GM12801 (cell line): ENCODE data around the gene GUCY1B1.

Experiments used
- TF ChIP-seq, protein P1 (sequence below): IDR thresholded peaks from one replicate; pipeline ENCODE4 v1.5.1; 2011; ENCODE audit warnings: control low read depth; ENCODE audit not compliant: insufficient read length; ENCODE audit errors: extremely low read depth

The GUCY1B1 gene

DNA sequence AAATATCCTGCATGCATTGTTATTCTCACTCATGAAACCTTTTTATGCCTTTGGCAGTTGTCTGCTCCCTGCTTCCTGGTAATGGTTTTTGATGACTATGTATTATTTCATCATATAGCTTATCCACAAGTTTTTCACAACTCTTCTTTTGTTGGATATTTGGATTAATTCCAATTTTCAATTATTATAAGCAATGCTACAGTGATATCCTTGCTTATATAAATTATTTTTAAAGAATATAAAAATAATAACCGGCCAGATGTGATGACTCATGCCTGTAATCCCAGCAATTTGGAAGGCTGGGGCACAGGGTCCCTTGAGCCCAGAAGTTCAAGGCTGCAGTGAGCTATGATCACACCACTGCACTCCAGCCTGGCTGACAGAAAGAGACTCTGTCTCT is 60.2 kb downstream of the GUCY1B1 start:
- TF ChIP-seq, protein P1, sequence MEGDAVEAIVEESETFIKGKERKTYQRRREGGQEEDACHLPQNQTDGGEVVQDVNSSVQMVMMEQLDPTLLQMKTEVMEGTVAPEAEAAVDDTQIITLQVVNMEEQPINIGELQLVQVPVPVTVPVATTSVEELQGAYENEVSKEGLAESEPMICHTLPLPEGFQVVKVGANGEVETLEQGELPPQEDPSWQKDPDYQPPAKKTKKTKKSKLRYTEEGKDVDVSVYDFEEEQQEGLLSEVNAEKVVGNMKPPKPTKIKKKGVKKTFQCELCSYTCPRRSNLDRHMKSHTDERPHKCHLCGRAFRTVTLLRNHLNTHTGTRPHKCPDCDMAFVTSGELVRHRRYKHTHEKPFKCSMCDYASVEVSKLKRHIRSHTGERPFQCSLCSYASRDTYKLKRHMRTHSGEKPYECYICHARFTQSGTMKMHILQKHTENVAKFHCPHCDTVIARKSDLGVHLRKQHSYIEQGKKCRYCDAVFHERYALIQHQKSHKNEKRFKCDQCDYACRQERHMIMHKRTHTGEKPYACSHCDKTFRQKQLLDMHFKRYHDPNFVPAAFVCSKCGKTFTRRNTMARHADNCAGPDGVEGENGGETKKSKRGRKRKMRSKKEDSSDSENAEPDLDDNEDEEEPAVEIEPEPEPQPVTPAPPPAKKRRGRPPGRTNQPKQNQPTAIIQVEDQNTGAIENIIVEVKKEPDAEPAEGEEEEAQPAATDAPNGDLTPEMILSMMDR = no peak

DNA sequence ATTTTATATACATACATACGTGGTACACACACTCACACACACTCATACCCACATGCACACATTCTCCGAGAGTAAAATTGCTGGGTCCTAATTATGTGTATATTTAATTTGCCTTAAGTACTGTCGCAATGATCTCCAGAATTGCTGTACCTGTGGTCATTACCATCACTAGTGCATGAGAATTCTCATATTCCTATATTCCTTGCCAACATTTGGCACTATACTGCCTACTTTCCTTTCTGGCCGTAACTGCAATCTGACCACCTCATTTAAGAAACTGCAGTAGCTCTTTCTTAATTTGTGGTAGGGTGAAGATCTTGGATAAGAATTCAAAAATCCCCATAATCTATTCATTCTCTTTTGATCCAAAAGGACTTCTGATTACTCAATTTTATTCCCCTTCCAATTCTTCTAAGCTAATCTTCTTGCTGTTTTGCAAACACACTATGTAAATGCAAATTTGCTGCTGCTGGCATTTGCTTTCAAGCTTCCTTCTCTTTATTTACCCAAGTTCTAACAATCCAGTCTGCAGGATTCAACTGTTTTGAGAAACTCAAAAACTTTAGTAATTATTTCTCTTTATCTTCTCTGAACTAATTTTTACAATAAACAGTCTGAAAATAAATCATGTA is 62.2 kb downstream of the GUCY1B1 start:
- TF ChIP-seq, protein P1 = no peak

DNA sequence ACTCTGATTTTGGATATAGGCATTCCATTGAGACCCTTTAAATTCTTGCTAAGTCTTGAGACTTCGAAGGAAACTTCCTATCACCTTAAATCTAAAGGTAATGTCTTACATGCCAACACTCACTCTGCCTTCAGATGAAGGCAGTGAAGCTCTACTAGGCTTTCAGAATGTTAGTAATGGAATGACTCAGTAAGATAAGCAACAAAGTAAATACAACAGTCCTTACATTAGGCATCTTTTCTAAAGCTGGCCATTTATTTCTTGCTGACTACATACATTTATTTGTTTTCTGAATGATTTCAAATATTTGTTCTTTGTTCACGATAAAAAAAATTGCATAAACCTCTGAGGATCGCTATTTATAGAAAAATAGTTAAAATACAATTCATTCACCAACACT is 63.8 kb downstream of the GUCY1B1 start:
- TF ChIP-seq, protein P1 = no peak

DNA sequence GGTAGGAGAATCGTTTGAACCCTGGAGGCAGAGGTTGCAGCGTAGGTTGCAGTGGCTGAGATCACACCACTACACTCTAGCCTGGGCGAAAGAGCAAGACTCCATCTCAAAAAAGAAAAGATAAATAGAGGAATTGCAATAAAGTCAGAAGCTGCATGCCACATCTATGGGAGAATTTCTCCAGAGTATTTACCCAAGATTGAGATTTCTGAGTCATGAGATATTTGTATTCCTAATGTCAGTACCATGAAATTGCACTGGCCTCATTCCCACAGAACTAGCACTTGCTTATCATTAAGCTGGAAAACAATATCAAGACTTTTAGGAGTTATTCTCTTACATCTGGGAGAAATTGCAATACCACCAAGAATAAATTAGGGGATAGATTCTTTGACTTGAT is 69.8 kb downstream of the GUCY1B1 start:
- TF ChIP-seq, protein P1 = no peak

DNA sequence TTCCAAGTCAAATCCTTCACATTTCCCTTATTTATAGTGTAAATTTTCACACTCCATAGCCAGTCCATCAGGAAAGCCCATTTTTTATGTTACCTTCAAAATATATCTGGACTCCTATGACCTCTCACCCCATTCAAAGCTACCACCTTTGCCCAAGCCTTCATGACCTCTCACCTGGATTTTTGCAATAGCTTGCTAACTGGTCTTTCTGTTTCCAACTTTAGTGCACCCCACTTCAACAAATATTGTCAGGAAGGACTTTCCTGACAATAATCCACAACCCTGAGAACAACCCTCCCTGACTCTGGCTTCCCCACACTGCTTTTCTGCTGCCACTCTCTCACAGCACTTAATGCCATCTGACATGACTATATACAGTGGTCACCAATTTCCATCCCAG is 73.8 kb downstream of the GUCY1B1 start:
- TF ChIP-seq, protein P1 = no peak

DNA sequence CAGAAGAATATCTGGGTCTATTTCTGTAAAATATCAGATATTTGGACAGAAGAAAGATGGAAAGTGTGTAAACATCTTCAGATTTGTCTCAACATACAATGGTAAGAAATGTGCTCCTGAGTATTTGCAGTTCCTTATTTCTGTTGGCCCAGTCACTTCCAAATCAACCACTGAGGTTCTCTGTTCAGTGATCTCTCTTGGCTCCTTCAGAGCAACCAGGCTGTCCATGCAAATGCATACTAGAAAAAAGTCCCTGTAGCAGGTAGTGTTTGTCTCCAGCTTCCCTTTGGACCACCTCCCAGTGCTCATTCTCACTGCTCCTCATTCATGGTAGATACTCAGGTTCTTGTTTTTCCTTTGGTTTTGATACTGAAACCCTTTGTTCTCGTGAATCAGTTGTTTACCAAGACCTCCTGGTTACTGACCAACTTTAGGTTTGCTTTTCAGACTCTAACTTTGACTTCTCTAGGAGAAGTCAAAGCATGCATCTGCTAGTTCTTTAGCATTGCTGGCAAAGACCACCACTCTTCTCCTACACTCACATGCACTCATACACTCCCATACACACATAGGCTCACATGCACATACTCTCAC is 78.5 kb downstream of the GUCY1B1 start:
- TF ChIP-seq, protein P1 = no peak

DNA sequence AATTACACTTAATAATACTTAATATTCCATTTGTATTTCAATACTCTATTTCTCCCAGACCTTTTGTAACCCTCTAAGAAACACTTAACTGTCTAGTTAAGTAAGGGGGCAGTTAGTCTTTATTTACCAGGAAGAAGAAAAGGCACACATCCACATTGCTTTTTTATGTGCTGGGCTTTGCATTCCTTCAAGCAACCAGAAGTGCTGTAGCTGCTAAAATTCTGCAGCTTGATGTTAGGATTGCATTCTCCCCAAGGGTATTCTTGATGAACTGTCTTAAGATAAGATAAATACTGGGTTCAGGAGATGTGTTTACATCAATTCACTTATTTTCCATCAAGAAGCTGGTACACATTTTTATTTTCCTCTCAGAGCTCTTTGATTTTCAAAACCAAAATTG is 83.3 kb downstream of the GUCY1B1 start:
- TF ChIP-seq, protein P1 = no peak

DNA sequence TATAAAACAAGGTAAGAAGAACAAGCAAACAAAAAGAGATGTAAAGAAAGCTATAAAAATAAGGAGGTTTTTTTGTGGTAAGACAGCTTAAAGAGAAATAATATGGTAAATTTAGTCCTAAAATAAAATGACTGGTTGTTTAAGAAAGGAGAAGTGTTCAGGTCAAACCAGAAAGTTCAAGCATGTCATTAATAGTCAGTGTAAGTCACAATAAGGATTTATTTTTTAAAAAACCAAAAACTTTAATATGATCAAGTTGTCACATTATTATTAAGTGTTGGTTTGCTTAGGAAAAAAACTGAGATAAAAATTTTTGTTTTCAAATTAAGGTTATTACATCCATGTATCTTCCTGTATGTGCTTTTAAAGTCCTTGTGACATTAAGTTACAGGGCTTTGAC is 88.1 kb downstream of the GUCY1B1 start:
- TF ChIP-seq, protein P1 = no peak
